ENCODE measurements around the gene ZIC1.

DNA sequence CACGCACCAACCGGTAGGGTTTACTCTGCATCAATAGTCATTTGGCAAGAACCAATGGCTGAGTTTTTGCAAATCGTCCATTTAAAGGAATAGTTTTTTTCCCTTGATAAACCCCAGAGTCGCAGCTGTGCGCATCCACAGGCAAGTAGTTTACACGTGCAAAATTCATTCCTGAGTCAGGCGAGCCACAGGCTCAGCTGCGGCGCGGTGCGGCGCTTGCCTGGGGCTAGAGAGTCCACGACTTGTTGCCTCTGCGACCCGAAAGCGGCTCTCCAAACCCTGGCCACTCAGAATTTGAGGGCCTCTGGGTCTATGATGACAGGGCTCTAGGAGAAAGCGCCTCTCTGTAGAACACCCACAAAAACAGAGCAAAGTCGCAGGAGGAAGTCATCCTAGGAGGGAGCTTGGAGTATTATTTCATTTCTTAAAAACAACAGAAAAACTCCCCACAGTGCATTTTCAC is 39.5 kb upstream of the ZIC1 start:
- TF ChIP-seq YY1 (IDR thresholded peaks at IDR 0.05; ENCODE audit: insufficient read depth, insufficient read length) (no peak), ZNF274 (IDR thresholded peaks at IDR 0.05; ENCODE audit: low read depth, low read length) (no peak), SUZ12 (IDR thresholded peaks at IDR 0.05; ENCODE audit: extremely low read depth, insufficient read depth, insufficient read length) (peak; percentile 100)

Data from NT2/D1 (cell line).